ENCODE results near the gene CHAD. TPM values are rescaled to one million over a fixed set of nuclear protein-coding genes. Genes with fewer than 3 reads are reported as not detected.

CHAD gene
- total RNA-seq, 1 experiment from 2014 or later: 0.57 TPM

DNA sequence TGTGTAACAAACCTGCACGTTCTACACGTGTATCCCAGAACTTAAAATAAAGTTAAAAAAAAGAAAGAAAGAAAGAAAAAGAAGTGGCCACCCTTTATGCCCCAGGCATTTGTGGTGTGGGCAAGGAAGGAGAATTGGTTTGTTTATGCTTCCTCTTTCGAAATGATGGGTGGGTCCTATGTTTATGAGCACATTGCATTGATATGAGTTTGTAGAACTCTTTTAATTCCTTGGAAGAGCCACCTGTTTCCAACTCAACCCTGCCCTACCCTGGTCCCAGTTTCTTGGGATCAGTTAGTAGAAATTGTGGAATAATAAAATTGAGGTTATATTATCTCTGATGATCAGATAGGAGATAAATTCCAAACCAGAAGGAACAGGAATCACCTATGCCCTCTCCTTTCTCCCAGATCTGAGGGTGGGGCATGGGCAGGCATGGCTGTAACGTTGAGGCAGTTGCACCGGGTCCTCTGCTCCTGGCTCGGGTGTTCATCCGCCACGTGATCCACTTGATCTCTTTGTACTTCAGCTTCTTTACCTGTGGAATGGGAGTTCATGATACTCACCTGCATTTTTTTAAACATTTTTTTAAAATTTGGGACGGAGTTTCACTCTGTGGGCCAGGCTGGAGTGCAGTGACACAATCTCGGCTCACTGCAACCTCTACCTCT, 15.9 kb downstream of the CHAD start:
- Histone ChIP-seq H4K91ac (ENCODE audit: insufficient read length, low read depth, low read length) (no peak overlapping the region), H3K4ac (ENCODE audit: low read depth, low read length) (no peak overlapping the region), H3K14ac (ENCODE audit: insufficient read depth, low read length) (no peak overlapping the region), H3K79me2 (ENCODE audit: insufficient read depth, low read length) (no peaks in the 10 kb centered on the region), H3K23ac (ENCODE audit: insufficient read length, low read depth, low read length) (no peak overlapping the region), H3K56ac (ENCODE audit: insufficient read length, low read depth, low read length) (no peak overlapping the region), H4K20me1 (ENCODE audit: control insufficient read depth, insufficient read depth, insufficient read length) (no peaks in the 10 kb centered on the region), H2BK15ac (ENCODE audit: low read depth, low read length) (no peak overlapping the region), H2AFZ (ENCODE audit: low read length) (no peak overlapping the region), H2BK5ac (ENCODE audit: insufficient read length, low read length) (no peak overlapping the region), H3K9ac (ENCODE audit: extremely low read depth, insufficient read length, low read length) (no peak overlapping the region), H3K23me2 (ENCODE audit: insufficient read length, low read depth, low read length, poor library complexity, severe bottlenecking) (no peaks in the 10 kb centered on the region), H3K27me3 (ENCODE audit: insufficient read depth, low read length) (no peaks in the 10 kb centered on the region), H3K9me3 (ENCODE audit: control insufficient read depth, low read depth, low read length) (no peaks in the 10 kb centered on the region), H2AK5ac (ENCODE audit: insufficient read length, low read length) (no peak overlapping the region), H3K18ac (ENCODE audit: insufficient read length, low read depth, low read length) (no peak overlapping the region), H3T11ph (ENCODE audit: low read length) (no peak overlapping the region), H4K5ac (ENCODE audit: insufficient read length, low read depth, low read length) (no peak overlapping the region), H3K79me1 (ENCODE audit: insufficient read depth, low read depth, low read length, poor library complexity, severe bottlenecking) (no peaks in the 10 kb centered on the region), H2BK20ac (ENCODE audit: low read depth, low read length, poor library complexity, severe bottlenecking) (no peak overlapping the region), H2BK120ac (ENCODE audit: low read depth, low read length, poor library complexity, severe bottlenecking) (no peak overlapping the region), H3K27ac (ENCODE audit: insufficient read length, low read depth, low read length) (no peak overlapping the region), H4K8ac (replicated peaks; ENCODE audit: insufficient read length, low read depth, low read length) (no peak overlapping the region), H3K4me2 (ENCODE audit: insufficient read depth, insufficient read length, low read length) (no peak overlapping the region), H3K4me1 (ENCODE audit: insufficient read depth, low read length) (no peaks in the 10 kb centered on the region), H2BK12ac (ENCODE audit: insufficient read length, low read depth, low read length) (no peak overlapping the region)
- Mint-ChIP-seq H3K27me3 (ENCODE audit: low read depth) (no peaks in the 10 kb centered on the region; the same call in 1 of the 2 replicates), H3K4me1 (no peaks in the 10 kb centered on the region), H3K36me3 (ENCODE audit: insufficient read depth in 1 of 3, low read depth in 3 of 3) (no peaks in the 10 kb centered on the region), H3K27ac (no peak overlapping the region), H3K4me3 (no peak overlapping the region), H3K9me3 (no peaks in the 10 kb centered on the region)
- no peak for DNase-seq
- WGBS (ENCODE audit: extremely low coverage, insufficient read length, low lambda C conversion rate): no CpG with 5 or more reads among the region's 10 CpGs
- TF ChIP-seq, protein P1, sequence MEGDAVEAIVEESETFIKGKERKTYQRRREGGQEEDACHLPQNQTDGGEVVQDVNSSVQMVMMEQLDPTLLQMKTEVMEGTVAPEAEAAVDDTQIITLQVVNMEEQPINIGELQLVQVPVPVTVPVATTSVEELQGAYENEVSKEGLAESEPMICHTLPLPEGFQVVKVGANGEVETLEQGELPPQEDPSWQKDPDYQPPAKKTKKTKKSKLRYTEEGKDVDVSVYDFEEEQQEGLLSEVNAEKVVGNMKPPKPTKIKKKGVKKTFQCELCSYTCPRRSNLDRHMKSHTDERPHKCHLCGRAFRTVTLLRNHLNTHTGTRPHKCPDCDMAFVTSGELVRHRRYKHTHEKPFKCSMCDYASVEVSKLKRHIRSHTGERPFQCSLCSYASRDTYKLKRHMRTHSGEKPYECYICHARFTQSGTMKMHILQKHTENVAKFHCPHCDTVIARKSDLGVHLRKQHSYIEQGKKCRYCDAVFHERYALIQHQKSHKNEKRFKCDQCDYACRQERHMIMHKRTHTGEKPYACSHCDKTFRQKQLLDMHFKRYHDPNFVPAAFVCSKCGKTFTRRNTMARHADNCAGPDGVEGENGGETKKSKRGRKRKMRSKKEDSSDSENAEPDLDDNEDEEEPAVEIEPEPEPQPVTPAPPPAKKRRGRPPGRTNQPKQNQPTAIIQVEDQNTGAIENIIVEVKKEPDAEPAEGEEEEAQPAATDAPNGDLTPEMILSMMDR (conservative IDR thresholded peaks at IDR 0.05): no peak

All from H9 (cell line).